ENCODE measurements around the gene TBCE. TPM values are rescaled to one million over a fixed set of nuclear protein-coding genes. Genes with fewer than 3 reads are reported as not detected.

Gene TBCE
- total RNA-seq, 1 donor from 2014 or later = 28.2 TPM

Other genes starting within 250 kb of the TBCE start
- 70.6 and 78.6 TPM in 2 replicates for gene TOMM20, start 238.6 kb upstream of the TBCE start, total RNA-seq
- gene RBM34, start 206.2 kb upstream of the TBCE start, total RNA-seq = 101 and 102 TPM in 2 replicates
- 40.8 and 44.0 TPM in 2 replicates for gene ARID4B, start 39.2 kb upstream of the TBCE start, total RNA-seq
- 24.5 and 30.1 TPM in 2 replicates for gene GGPS1, start 38.9 kb upstream of the TBCE start, total RNA-seq
- gene B3GALNT2, start 137.0 kb downstream of the TBCE start, total RNA-seq = 8.5 and 9.6 TPM in 2 replicates